Urinary bladder (tissue), 4 donors: Measurements from ENCODE around the gene COBLL1. TPM values are rescaled to one million over a fixed set of nuclear protein-coding genes. Genes with fewer than 3 reads are reported as not detected.
A peak's percentile ranks its signal among the peaks of the same experiment; 100 is the strongest.

Source experiments
- DNase-seq: peaks from one replicate; pipeline ENCODE4 v3.0.0-alpha.2; 2015; ENCODE audit errors: extremely low spot score
- H3K27ac ChIP-seq: one replicate; pipeline ENCODE4 v1.5.1; 2013; ENCODE audit warnings: low read depth, mild to moderate bottlenecking, moderate library complexity
- H3K36me3 ChIP-seq: one replicate; pipeline ENCODE4 v1.6.1; 2013; ENCODE audit warnings: mild to moderate bottlenecking, moderate library complexity; ENCODE audit not compliant: insufficient read depth
- H3K4me1 ChIP-seq: one replicate; pipeline ENCODE4 v1.6.1; 2013; ENCODE audit warnings: mild to moderate bottlenecking, moderate library complexity; ENCODE audit not compliant: insufficient read depth
- H3K4me3 ChIP-seq: one replicate; pipeline ENCODE4 v1.5.1; 2013; ENCODE audit warnings: low read depth, low read length
- WGBS: extraction: QIAGEN DNeasy Blood & Tissue Kit; methylation state at CpG from one replicate; pipeline ENCODE4 v1.1.7; 2013; 5-methylcytosine and 5-hydroxymethylcytosine counted together
- polyA plus RNA-seq: library from polyadenylated mRNA; stranded (reverse); fragments of 200-250 nt; gene quantifications from one replicate; pipeline ENCODE4 v1.2.3, GENCODE V29; 2013
- total RNA-seq: library from RNA; depleted of rRNA; stranded (reverse); fragments of >200 nt; gene quantifications from one replicate; pipeline ENCODE4 v1.2.3, GENCODE V29; 2014
- donor health status: healthy with polysubstance abuse.
- donor health status: healthy.

COBLL1 gene
- total and polyA plus RNA-seq, 2 donors = 12.9 to 51.8 TPM

GRCh38 chr2:164796999-164797398, 44.6 kb downstream of the COBLL1 start:
- Histone ChIP-seq H3K27ac (no peak overlapping the region), H3K36me3 (no peaks in the 10 kb centered on the region), H3K4me1 (peaks cover 2% of the 10 kb centered on the region), H3K4me3 (no peak overlapping the region)
- DNase-seq = no peak
- 95% methylated on average over 2 of the region's 2 CpGs for WGBS

- H3K4me3 ChIP-seq = no peak overlapping the region
- no peak overlapping the region for H3K27ac ChIP-seq
- DNase-seq = no peak
- no peaks in the 10 kb centered on the region for H3K36me3 ChIP-seq
- 71% methylated on average over 4 of the region's 4 CpGs for WGBS
- peaks cover 2% of the 10 kb centered on the region for H3K4me1 ChIP-seq
Observed at GRCh38 chr2:164794432-164795231, 47.0 kb downstream of the COBLL1 start.

GRCh38 chr2:164794016-164794415, 47.6 kb downstream of the COBLL1 start:
- no peak overlapping the region for H3K27ac ChIP-seq

GRCh38 chr2:164793529-164793928, 48.1 kb downstream of the COBLL1 start:
- no peak overlapping the region for H3K4me3 ChIP-seq
- no peak for DNase-seq
- peaks cover 2% of the 10 kb centered on the region for H3K4me1 ChIP-seq
- H3K36me3 ChIP-seq = no peaks in the 10 kb centered on the region
- 88% methylated on average over 1 of the region's 1 CpG for WGBS
- no peak overlapping the region for H3K27ac ChIP-seq

More at GRCh38 chr2:164794016-164794415, 47.6 kb downstream of the COBLL1 start:
- Histone ChIP-seq H3K4me3 (no peak overlapping the region), H3K36me3 (no peaks in the 10 kb centered on the region), H3K4me1 (peaks cover 2% of the 10 kb centered on the region)
- no peak for DNase-seq

GRCh38 chr2:164792316-164793170, 49.1 kb downstream of the COBLL1 start:
- H3K4me1 ChIP-seq = peaks cover 2% of the 10 kb centered on the region

GRCh38 chr2:164789968-164790367, 51.7 kb downstream of the COBLL1 start:
- H3K27ac ChIP-seq = no peak overlapping the region
- no peak for DNase-seq
- peaks cover 1% of the 10 kb centered on the region for H3K4me1 ChIP-seq
- no peaks in the 10 kb centered on the region for H3K36me3 ChIP-seq
- 94% methylated on average over 5 of the region's 5 CpGs for WGBS
- H3K4me3 ChIP-seq = no peak overlapping the region

More at GRCh38 chr2:164792316-164793170, 49.1 kb downstream of the COBLL1 start:
- peak overlapping the region; percentile 5 for H3K27ac ChIP-seq
- no peak overlapping the region for H3K4me3 ChIP-seq
- H3K36me3 ChIP-seq = no peaks in the 10 kb centered on the region
- WGBS = 81% methylated on average over 5 of the region's 5 CpGs
- DNase-seq = no peak

GRCh38 chr2:164786787-164787186, 54.8 kb downstream of the COBLL1 start:
- Histone ChIP-seq H3K4me3 (no peak overlapping the region), H3K4me1 (no peaks in the 10 kb centered on the region), H3K27ac (no peak overlapping the region), H3K36me3 (no peaks in the 10 kb centered on the region)
- 70% methylated on average over 2 of the region's 2 CpGs for WGBS
- no peak for DNase-seq

- Histone ChIP-seq H3K36me3 (no peaks in the 10 kb centered on the region), H3K4me1 (no peaks in the 10 kb centered on the region), H3K27ac (no peak overlapping the region), H3K4me3 (no peak overlapping the region)
- 2% methylated on average over 1 of the region's 1 CpG for WGBS
- DNase-seq = no peak
Observed at GRCh38 chr2:164785457-164785856, 56.2 kb downstream of the COBLL1 start.

GRCh38 chr2:164784376-164784775, 57.2 kb downstream of the COBLL1 start:
- H3K36me3 ChIP-seq = no peaks in the 10 kb centered on the region
- H3K4me3 ChIP-seq = no peak overlapping the region
- H3K4me1 ChIP-seq = no peaks in the 10 kb centered on the region
- H3K27ac ChIP-seq = no peak overlapping the region
- DNase-seq = no peak
- 63% methylated on average over 2 of the region's 2 CpGs for WGBS

- Histone ChIP-seq H3K4me3 (no peak overlapping the region), H3K27ac (no peak overlapping the region), H3K36me3 (no peaks in the 10 kb centered on the region), H3K4me1 (no peaks in the 10 kb centered on the region)
- no peak for DNase-seq
- 75% methylated on average over 2 of the region's 2 CpGs for WGBS
Observed at GRCh38 chr2:164782323-164782722, 59.3 kb downstream of the COBLL1 start.

- no peaks in the 10 kb centered on the region for H3K4me1 ChIP-seq
- no peak for DNase-seq
- no peaks in the 10 kb centered on the region for H3K36me3 ChIP-seq
- H3K4me3 ChIP-seq = no peak overlapping the region
- H3K27ac ChIP-seq = no peak overlapping the region
- WGBS = 43% methylated on average over 1 of the region's 1 CpG
Observed at GRCh38 chr2:164781394-164781793, 60.2 kb downstream of the COBLL1 start.

GRCh38 chr2:164780611-164781178, 60.9 kb downstream of the COBLL1 start:
- Histone ChIP-seq H3K4me3 (no peak overlapping the region), H3K27ac (no peak overlapping the region), H3K4me1 (no peaks in the 10 kb centered on the region), H3K36me3 (no peaks in the 10 kb centered on the region)
- DNase-seq = no peak
- WGBS = 86% methylated on average over 9 of the region's 9 CpGs

GRCh38 chr2:164779383-164780057, 62.1 kb downstream of the COBLL1 start:
- Histone ChIP-seq H3K27ac (no peak overlapping the region), H3K4me1 (peaks cover 1% of the 10 kb centered on the region), H3K36me3 (no peaks in the 10 kb centered on the region), H3K4me3 (no peak overlapping the region)
- whole genome bisulfite sequencing = 87% methylated on average over 7 of the region's 7 CpGs
- no peak for DNase-seq
